NK-92 treated with Interleukin-12 subunit alpha and Interleukin-12 subunit beta, amount 100 ng/mL, for 24 hours (cell line): Measurements from ENCODE around the gene FGFRL1.
"Not testable (repeated sequence)": the region's sequence is repeated elsewhere in the genome, so short reads cannot be mapped to it uniquely, and the experiment has no call there.

ENCODE experiments used
- DNase-seq: peaks from one replicate; lab custom pipeline; 2025; lab: John Stamatoyannopoulos, UW

FGFRL1 gene

GRCh38 chr4:1039493-1040343 is 28.3 kb downstream of the FGFRL1 start:
- no peak for DNase-seq

GRCh38 chr4:1040344-1041146 is 29.1 kb downstream of the FGFRL1 start:
- DNase-seq = no peak

- DNase-seq = no peak
Measured at GRCh38 chr4:1041147-1041935, 29.9 kb downstream of the FGFRL1 start.

- DNase-seq = no peak
Measured at GRCh38 chr4:1041936-1042330, 30.5 kb downstream of the FGFRL1 start.

GRCh38 chr4:1042352-1043055 is 31.1 kb downstream of the FGFRL1 start:
- DNase-seq = no peak

GRCh38 chr4:1043162-1043561 is 31.7 kb downstream of the FGFRL1 start:
- DNase-seq = no peak

GRCh38 chr4:1043651-1044468 is 32.4 kb downstream of the FGFRL1 start:
- peak; percentile 28 for DNase-seq

GRCh38 chr4:1044469-1045192 is 33.2 kb downstream of the FGFRL1 start:
- DNase-seq = no peak

- DNase-seq = no peak
Measured at GRCh38 chr4:1045193-1045594, 33.8 kb downstream of the FGFRL1 start.

GRCh38 chr4:1045595-1046201 is 34.3 kb downstream of the FGFRL1 start:
- DNase-seq = no peak

- DNase-seq = not testable (repeated sequence)
Measured at GRCh38 chr4:1046581-1047011, 35.2 kb downstream of the FGFRL1 start.

- no peak for DNase-seq
Measured at GRCh38 chr4:1047106-1047975, 35.9 kb downstream of the FGFRL1 start.

- no peak for DNase-seq
Measured at GRCh38 chr4:1047976-1048772, 36.7 kb downstream of the FGFRL1 start.

- no peak for DNase-seq
Measured at GRCh38 chr4:1048773-1049590, 37.6 kb downstream of the FGFRL1 start.

GRCh38 chr4:1049591-1049905 is 38.1 kb downstream of the FGFRL1 start:
- no peak for DNase-seq

- DNase-seq = no peak
Measured at GRCh38 chr4:1050486-1051213, 39.2 kb downstream of the FGFRL1 start.
